ENCODE results near the gene SHC2. TPM values are rescaled to one million over a fixed set of nuclear protein-coding genes. Genes with fewer than 3 reads are reported as not detected.
"Not testable (repeated sequence)": the region's sequence is repeated elsewhere in the genome, so short reads cannot be mapped to it uniquely, and the experiment has no call there.

Gene SHC2
- polyA plus RNA-seq, 4 donors, result 7.6 to 18.9 (median 12.3) TPM

DNA sequence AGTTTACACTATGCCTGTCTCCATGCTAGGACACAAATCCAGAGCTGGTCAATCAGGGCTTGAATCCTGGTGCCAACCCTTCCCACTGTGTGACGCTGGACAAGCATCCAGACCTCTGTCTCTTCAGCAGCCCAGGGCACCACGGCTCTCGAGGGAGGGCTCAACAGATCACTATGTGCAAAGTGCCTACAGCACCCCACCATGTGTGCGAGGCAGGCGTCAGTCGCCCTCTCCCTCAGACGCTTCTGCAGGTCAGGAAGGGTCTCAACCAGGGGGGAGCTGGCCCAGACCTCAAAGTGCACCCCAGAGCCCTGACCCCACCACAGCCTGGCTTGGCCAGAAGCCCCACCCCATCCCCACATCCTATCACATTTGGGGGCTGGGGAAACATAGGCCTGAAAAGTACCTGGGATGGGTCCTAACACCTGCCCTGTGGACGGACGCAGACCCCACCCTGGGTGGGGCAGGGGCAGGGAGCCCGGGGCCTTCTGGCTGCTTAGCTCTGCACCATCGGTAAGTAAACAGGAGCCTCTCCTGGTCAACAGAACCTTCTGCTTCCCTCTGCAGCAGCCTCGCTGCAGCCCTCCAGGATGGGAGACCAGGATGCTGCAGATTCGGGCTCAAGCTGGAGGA, 49.0 kb downstream of the SHC2 start:
- Histone ChIP-seq H3K4me1 (ENCODE audit: control insufficient read depth in 3 of 3, insufficient read depth in 2 of 3, low read depth in 1 of 3, low read length in 2 of 3) (peaks cover 0 to 5% (median 0%) of the 10 kb centered on the region in 3 donors), H3K9me3 (ENCODE audit: control insufficient read depth in 2 of 2, insufficient read depth in 1 of 2, low read depth in 1 of 2, low read length in 1 of 2) (peaks cover 0 to 3% of the 10 kb centered on the region in 2 donors), H3K36me3 (ENCODE audit: control insufficient read depth in 3 of 3, insufficient read depth in 2 of 3, low read depth in 1 of 3, low read length in 3 of 3) (peaks cover 0 to 12% (median 0%) of the 10 kb centered on the region in 3 donors), H3K4me3 (ENCODE audit: low read depth in 1 of 3, low read length in 3 of 3) (no peak overlapping the region), H3K27ac (ENCODE audit: low read depth in 1 of 3, low read length in 2 of 3) (peak overlapping the region in 1 of 3 donors; percentile 17), H3K27me3 (ENCODE audit: control insufficient read depth in 3 of 3, insufficient read depth in 3 of 3, low read length in 3 of 3) (peaks cover 7 to 35% (median 8%) of the 10 kb centered on the region in 3 donors)
- WGBS, 3 donors, result 21 to 46% (median 43%) methylated on average over 13 of the region's 13 CpGs
- FAIRE-seq (no peak), DNase-seq (no peak)

DNA sequence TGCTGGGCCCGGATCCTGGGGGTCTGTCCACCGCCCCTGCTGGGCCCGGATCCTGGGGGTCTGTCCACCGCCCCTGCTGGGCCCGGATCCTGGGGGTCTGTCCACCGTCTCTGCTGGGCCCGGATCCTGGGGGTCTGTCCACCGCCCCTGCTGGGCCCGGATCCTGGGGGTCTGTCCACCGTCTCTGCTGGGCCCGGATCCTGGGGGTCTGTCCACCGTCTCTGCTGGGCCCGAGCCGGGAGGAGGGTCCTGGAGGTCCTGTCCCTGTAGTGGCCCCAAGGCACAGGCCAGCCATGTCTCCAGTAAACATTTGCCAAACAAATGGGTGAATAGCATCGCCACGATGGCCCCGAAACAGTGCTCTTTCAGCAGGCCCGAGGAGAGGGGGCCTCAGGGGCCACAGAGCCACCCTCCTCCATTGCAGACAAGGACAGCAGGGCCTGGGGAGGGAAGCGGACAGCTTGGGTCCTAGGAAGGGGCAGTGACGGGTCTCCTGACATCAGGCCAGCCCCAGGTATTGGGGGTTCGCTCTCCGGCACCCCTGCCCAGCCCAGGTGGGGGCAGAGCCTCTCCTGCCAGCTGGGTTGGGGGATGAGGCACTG, 49.6 kb downstream of the SHC2 start:
- H3K27ac ChIP-seq (ENCODE audit: low read depth in 1 of 3, low read length in 2 of 3); H3K4me3 ChIP-seq (ENCODE audit: low read depth in 1 of 3, low read length in 3 of 3); FAIRE-seq; H3K9me3 ChIP-seq (ENCODE audit: control insufficient read depth in 2 of 2, insufficient read depth in 1 of 2, low read depth in 1 of 2, low read length in 1 of 2); DNase-seq; H3K36me3 ChIP-seq (ENCODE audit: control insufficient read depth in 3 of 3, insufficient read depth in 2 of 3, low read depth in 1 of 3, low read length in 3 of 3); H3K4me1 ChIP-seq (ENCODE audit: control insufficient read depth in 3 of 3, insufficient read depth in 2 of 3, low read depth in 1 of 3, low read length in 2 of 3): not testable (repeated sequence)
- WGBS, 3 donors, result 87 to 91% (median 88%) methylated on average over 21 to 22 of the region's 22 CpGs
- H3K27me3 ChIP-seq (ENCODE audit: control insufficient read depth in 3 of 3, insufficient read depth in 3 of 3, low read length in 3 of 3), result peaks cover 7 to 38% (median 8%) of the 10 kb centered on the region in 3 donors

DNA sequence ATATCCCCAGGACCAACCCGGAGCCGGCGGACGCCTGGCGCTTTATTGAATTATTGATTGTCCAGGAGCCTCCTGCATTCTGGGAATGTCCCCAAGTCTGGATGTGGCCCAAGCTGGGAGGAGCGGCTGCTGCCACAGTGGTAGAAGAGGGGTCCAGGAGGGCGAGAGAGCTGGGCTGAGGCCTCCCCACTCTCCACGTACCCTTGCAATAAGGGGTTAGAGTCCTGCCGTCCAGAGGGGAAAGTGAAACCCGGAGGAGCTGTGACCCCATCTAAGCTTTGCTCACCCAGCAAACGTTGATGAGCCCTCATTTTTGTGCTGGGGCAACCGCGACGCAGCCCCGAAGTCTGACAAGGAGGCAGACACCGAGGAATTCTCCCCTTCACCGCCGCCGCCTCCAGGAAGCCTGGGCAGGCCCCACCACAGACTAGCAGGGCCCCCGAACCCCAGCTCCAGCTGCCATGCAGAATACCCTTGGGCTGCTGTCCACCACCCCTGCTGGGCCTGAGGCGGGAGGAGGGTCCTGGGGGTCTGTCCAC, 50.5 kb downstream of the SHC2 start:
- Histone ChIP-seq H3K9me3 (ENCODE audit: control insufficient read depth in 2 of 2, insufficient read depth in 1 of 2, low read depth in 1 of 2, low read length in 1 of 2) (peaks cover 0 to 3% of the 10 kb centered on the region in 2 donors), H3K4me3 (ENCODE audit: low read depth in 1 of 3, low read length in 3 of 3) (no peak overlapping the region), H3K36me3 (ENCODE audit: control insufficient read depth in 3 of 3, insufficient read depth in 2 of 3, low read depth in 1 of 3, low read length in 3 of 3) (no peaks in the 10 kb centered on the region), H3K27me3 (ENCODE audit: control insufficient read depth in 3 of 3, insufficient read depth in 3 of 3, low read length in 3 of 3) (peaks cover 7 to 45% (median 12%) of the 10 kb centered on the region in 3 donors), H3K27ac (ENCODE audit: low read depth in 1 of 3, low read length in 2 of 3) (no peak overlapping the region), H3K4me1 (ENCODE audit: control insufficient read depth in 3 of 3, insufficient read depth in 2 of 3, low read depth in 1 of 3, low read length in 2 of 3) (peaks cover 0 to 5% (median 0%) of the 10 kb centered on the region in 3 donors)
- no peak for FAIRE-seq
- WGBS, 3 donors, result 23 to 50% (median 36%) methylated on average over 21 of the region's 21 CpGs
- no peak for DNase-seq

DNA sequence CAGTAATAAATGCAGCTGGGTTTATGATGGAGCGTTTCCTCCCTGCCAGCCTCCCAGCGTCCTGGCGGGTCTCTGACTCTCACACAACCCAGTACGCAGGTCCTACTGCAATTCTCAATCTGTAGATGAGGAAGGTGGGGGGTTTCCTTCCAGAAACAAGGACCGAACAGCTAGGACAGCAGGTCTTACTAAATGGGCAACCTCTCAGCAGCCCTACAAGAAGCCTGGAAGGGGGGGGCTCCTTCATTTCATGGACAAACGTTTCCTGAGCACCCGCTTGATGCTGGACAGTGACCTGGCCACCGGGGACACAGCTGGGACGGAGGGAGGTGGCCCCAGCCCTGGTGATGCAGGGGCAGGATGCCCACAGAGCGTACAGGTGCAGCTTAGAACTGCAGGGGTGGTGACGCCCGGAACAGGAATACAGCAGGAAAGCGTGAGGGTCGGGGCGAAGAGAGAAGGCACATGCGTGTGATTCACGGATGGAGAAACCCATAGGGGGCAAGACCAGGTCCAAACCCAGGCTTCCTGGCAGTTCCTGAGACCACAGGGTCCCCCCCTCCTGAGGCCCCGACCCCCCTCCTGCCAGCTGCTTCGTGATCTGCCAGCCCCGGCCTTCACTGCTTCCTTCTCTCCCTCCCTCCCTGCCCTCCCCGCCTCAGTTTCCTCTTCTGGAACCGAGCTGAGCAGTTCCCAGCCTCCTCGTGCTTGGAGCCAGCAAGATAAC, 51.2 kb downstream of the SHC2 start:
- 0 to 5% (median 5%) methylated on average over 21 to 23 of the region's 23 CpGs for WGBS, 3 donors

DNA sequence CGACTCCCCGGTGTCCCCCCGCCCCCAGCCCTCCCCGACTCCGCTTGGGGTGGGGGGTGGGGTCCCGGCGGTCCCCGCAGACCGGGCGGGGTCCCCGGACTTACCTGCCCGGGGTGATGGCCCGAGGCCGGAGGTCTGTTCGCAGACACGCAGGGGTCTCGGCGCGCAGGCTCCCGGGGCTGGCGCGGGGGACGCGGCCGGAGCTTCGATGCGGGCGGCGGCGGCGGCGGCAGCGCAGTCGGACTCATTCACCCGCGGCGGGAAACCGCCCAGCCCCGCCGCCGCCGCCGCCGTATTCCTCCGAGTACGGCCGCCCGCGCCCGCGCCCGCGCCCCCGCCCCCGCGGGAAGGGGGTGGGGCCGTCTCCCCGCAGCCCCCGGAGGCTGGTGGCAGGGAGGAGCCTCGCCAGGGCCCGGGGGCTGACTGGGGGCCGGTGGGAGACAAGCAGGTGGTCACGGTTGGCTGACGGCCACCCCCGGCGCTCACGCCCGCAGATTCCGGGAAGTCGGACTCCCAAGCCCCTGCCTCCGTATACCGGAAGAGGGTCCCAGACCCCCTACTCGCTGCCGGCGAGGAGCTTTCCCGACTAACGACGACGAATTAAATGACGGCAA, 51.8 kb downstream of the SHC2 start, which contains the start of gene C2CD4C:
Gene C2CD4C (minus strand): TSS at position 246 of the 614 bp plus-strand sequence. CDS start 786 bp downstream, outside the sequence.
- no peak for FAIRE-seq
- peaks cover 0 to 5% (median 0%) of the 10 kb centered on the region in 3 donors for H3K4me1 ChIP-seq (ENCODE audit: control insufficient read depth in 3 of 3, insufficient read depth in 2 of 3, low read depth in 1 of 3, low read length in 2 of 3)
- DNase-seq, result peak in 1 of 2 donors; percentile 39
- peaks cover 0 to 3% of the 10 kb centered on the region in 2 donors for H3K9me3 ChIP-seq (ENCODE audit: control insufficient read depth in 2 of 2, insufficient read depth in 1 of 2, low read depth in 1 of 2, low read length in 1 of 2)
- H3K4me3 ChIP-seq (ENCODE audit: low read depth in 1 of 3, low read length in 3 of 3), result peak within 1 kb of the TSS in 2 of 3 donors; percentile 22 to 38
- 0 to 1% (median 0%) methylated on average over 24 to 80 of the region's 80 CpGs for WGBS, 3 donors
- peaks cover 7 to 45% (median 12%) of the 10 kb centered on the region in 3 donors for H3K27me3 ChIP-seq (ENCODE audit: control insufficient read depth in 3 of 3, insufficient read depth in 3 of 3, low read length in 3 of 3)
- H3K27ac ChIP-seq (ENCODE audit: low read depth in 1 of 3, low read length in 2 of 3), result no peak within 1 kb of the TSS
- no peaks in the 10 kb centered on the region for H3K36me3 ChIP-seq (ENCODE audit: control insufficient read depth in 3 of 3, insufficient read depth in 2 of 3, low read depth in 1 of 3, low read length in 3 of 3)

More for the DNA sequence above, 51.2 kb downstream of the SHC2 start:
- Histone ChIP-seq H3K9me3 (ENCODE audit: control insufficient read depth in 2 of 2, insufficient read depth in 1 of 2, low read depth in 1 of 2, low read length in 1 of 2) (peaks cover 0 to 3% of the 10 kb centered on the region in 2 donors), H3K4me3 (ENCODE audit: low read depth in 1 of 3, low read length in 3 of 3) (peak overlapping the region in 1 of 3 donors; percentile 22), H3K27me3 (ENCODE audit: control insufficient read depth in 3 of 3, insufficient read depth in 3 of 3, low read length in 3 of 3) (peaks cover 7 to 45% (median 12%) of the 10 kb centered on the region in 3 donors), H3K27ac (ENCODE audit: low read depth in 1 of 3, low read length in 2 of 3) (no peak overlapping the region), H3K4me1 (ENCODE audit: control insufficient read depth in 3 of 3, insufficient read depth in 2 of 3, low read depth in 1 of 3, low read length in 2 of 3) (peaks cover 0 to 5% (median 0%) of the 10 kb centered on the region in 3 donors), H3K36me3 (ENCODE audit: control insufficient read depth in 3 of 3, insufficient read depth in 2 of 3, low read depth in 1 of 3, low read length in 3 of 3) (no peaks in the 10 kb centered on the region)
- FAIRE-seq (no peak), DNase-seq (peak in 1 of 2 donors; percentile 27)

DNA sequence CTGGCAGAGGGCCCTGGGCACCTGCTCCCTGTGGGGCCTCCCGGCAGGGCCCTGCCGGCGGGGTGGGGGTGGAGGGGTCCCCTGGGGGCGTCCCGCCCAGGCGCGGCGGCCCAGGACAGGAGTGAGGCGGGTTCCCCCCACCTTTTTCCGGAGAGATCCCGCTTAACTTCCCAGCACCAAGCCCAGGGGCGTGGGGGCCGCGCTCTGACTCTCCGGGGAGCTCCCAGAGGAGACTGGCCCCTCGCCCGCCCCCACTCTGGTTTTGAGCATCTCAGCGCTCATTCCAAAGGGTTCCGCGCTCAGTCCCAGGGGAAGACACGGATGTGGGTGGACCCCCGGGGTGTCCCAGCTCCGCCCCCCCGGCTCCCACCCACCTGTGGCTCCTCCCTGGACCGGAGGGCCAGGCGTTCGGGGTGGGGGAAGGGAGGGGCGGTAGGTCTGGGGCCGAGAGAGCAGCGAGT, 52.4 kb downstream of the SHC2 start:
- Histone ChIP-seq H3K4me3 (ENCODE audit: low read depth in 1 of 3, low read length in 3 of 3) (peak overlapping the region in 2 of 3 donors; percentile 18 to 38), H3K36me3 (ENCODE audit: control insufficient read depth in 3 of 3, insufficient read depth in 2 of 3, low read depth in 1 of 3, low read length in 3 of 3) (no peaks in the 10 kb centered on the region), H3K27me3 (ENCODE audit: control insufficient read depth in 3 of 3, insufficient read depth in 3 of 3, low read length in 3 of 3) (peaks cover 7 to 45% (median 12%) of the 10 kb centered on the region in 3 donors), H3K9me3 (ENCODE audit: control insufficient read depth in 2 of 2, insufficient read depth in 1 of 2, low read depth in 1 of 2, low read length in 1 of 2) (peaks cover 0 to 3% of the 10 kb centered on the region in 2 donors), H3K27ac (ENCODE audit: low read depth in 1 of 3, low read length in 2 of 3) (no peak overlapping the region), H3K4me1 (ENCODE audit: control insufficient read depth in 3 of 3, insufficient read depth in 2 of 3, low read depth in 1 of 3, low read length in 2 of 3) (peaks cover 0 to 5% (median 0%) of the 10 kb centered on the region in 3 donors)
- 3 to 6% (median 5%) methylated on average over 15 to 30 of the region's 30 CpGs for WGBS, 3 donors
- FAIRE-seq (no peak), DNase-seq (no peak)

DNA sequence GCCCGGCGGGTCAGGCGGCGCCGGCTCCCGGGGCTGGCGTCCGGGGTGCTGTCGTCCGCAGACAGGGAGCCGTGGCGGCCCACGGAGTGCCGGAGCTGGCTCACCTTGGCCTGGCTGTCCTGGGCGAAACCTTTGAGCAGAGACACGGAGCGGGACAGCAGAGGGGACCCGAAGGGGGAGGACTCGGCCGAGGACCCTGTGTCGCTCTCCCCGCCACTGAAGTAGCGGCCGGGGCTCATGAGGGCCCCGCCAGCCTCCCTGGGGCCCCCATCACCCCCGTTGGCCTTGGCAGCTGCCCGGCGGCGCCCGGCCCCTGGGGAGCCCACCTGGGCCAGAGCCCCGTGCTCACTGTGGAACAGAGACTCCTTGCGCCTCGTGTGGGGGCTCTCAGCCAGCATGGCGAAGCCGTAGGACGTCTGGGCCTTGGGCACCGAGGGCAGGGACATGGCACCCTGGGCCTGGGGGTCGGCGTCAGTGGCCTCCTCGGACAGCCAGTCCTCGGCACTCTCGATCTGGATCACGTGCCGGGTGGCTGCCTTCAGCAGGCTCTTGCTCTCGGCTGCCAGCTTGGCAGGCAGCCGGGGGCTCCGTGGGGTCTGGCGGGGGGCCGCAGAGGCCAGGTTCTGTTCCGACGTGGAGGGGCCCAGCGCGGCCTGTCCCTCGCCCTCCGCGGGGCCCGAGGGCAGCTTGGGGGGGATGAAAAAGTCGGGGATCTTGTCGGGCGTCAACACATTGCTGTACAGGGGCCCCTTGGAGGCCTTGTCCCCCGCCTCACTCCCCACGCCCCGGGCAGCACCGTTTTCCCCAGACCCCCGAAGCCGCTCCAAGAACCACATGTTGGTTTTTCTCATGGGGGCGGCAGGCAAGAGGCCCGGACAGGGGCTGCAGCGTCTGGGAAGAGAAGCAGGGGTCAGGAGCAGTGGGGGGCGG, 53.1 kb downstream of the SHC2 start:
- no peak for FAIRE-seq
- H3K4me3 ChIP-seq (ENCODE audit: low read depth in 1 of 3, low read length in 3 of 3), result no peak overlapping the region
- H3K36me3 ChIP-seq (ENCODE audit: control insufficient read depth in 3 of 3, insufficient read depth in 2 of 3, low read depth in 1 of 3, low read length in 3 of 3), result no peaks in the 10 kb centered on the region

More for the DNA sequence above, 53.1 kb downstream of the SHC2 start:
- no peak overlapping the region for H3K27ac ChIP-seq (ENCODE audit: low read depth in 1 of 3, low read length in 2 of 3)
- H3K27me3 ChIP-seq (ENCODE audit: control insufficient read depth in 3 of 3, insufficient read depth in 3 of 3, low read length in 3 of 3), result peaks cover 7 to 48% (median 15%) of the 10 kb centered on the region in 3 donors
- no peak for DNase-seq
- peaks cover 0 to 3% of the 10 kb centered on the region in 2 donors for H3K9me3 ChIP-seq (ENCODE audit: control insufficient read depth in 2 of 2, insufficient read depth in 1 of 2, low read depth in 1 of 2, low read length in 1 of 2)
- 70 to 73% (median 72%) methylated on average over 45 to 70 of the region's 70 CpGs for WGBS, 3 donors
- H3K4me1 ChIP-seq (ENCODE audit: control insufficient read depth in 3 of 3, insufficient read depth in 2 of 3, low read depth in 1 of 3, low read length in 2 of 3), result peaks cover 0 to 5% (median 0%) of the 10 kb centered on the region in 3 donors
